ENCODE measurements around the gene FZD4.

FZD4 gene

GRCh38 chr11:86933891-86934581 lies 21.2 kb downstream of the FZD4 start:
- TF ChIP-seq ZFX (IDR thresholded peaks at IDR 0.05) = no peak
- no peak for TF ChIP-seq CTCF (conservative IDR thresholded peaks at IDR 0.05)
- peak overlapping the region; percentile 35; the same call in 1 of the 2 replicates for H3K27ac ChIP-seq

- no peak overlapping the region for H3K27ac ChIP-seq
- TF ChIP-seq CTCF (conservative IDR thresholded peaks at IDR 0.05) (no peak), ZFX (IDR thresholded peaks at IDR 0.05) (no peak)
These were observed 22.0 kb downstream of the FZD4 start for GRCh38 chr11:86932924-86933875.

- no peak for TF ChIP-seq ZFX (IDR thresholded peaks at IDR 0.05)
- no peak for TF ChIP-seq CTCF (conservative IDR thresholded peaks at IDR 0.05)
- H3K27ac ChIP-seq = no peak overlapping the region
These were observed 23.0 kb downstream of the FZD4 start for GRCh38 chr11:86932259-86932585.

- H3K27ac ChIP-seq = no peak overlapping the region
- no peak for TF ChIP-seq CTCF (conservative IDR thresholded peaks at IDR 0.05)
- TF ChIP-seq ZFX (IDR thresholded peaks at IDR 0.05) = no peak
These were observed 23.5 kb downstream of the FZD4 start for GRCh38 chr11:86931548-86932258.

GRCh38 chr11:86930957-86931547 lies 24.1 kb downstream of the FZD4 start:
- TF ChIP-seq CTCF (conservative IDR thresholded peaks at IDR 0.05) (no peak), ZFX (IDR thresholded peaks at IDR 0.05) (no peak)
- no peak overlapping the region for H3K27ac ChIP-seq

GRCh38 chr11:86926975-86927374 lies 28.2 kb downstream of the FZD4 start:
- TF ChIP-seq CTCF (conservative IDR thresholded peaks at IDR 0.05) = no peak
- TF ChIP-seq ZFX (IDR thresholded peaks at IDR 0.05) = no peak

More at GRCh38 chr11:86926975-86927374, 28.2 kb downstream of the FZD4 start:
- H3K27ac ChIP-seq = no peak overlapping the region
